Esophagus squamous epithelium (tissue), 5 donors: ENCODE results near the gene TEAD1. TPM values are rescaled to one million over a fixed set of nuclear protein-coding genes. Genes with fewer than 3 reads are reported as not detected.

Experiments used
- DNase-seq: peaks from one replicate; lab custom pipeline; 2025; lab: John Stamatoyannopoulos, UW
- H3K27ac ChIP-seq, 4 donors: fragments of 200-600 bp; sonication (generic); one replicate each; pipeline ENCODE4 v1.5.1; 2016 to 2019; ENCODE audit warnings: mild to moderate bottlenecking in 1 of 4
- H3K27me3 ChIP-seq, 4 donors: fragments of 200-600 bp; sonication (generic); 1 replicate in 3 of 4; 2 replicates in 1 of 4; pipeline versions ENCODE4 v1.5.1 to v1.6.0; 2017 to 2021; ENCODE audit warnings: antibody characterized with exemption in 1 of 4
- H3K36me3 ChIP-seq, 3 donors: fragments of 200-600 bp; sonication (generic); one replicate each; pipeline ENCODE4 v1.5.1; 2016 to 2019
- H3K4me1 ChIP-seq, 3 donors: fragments of 200-600 bp; sonication (generic); one replicate each; pipeline ENCODE4 v1.5.1; 2017 to 2019
- H3K4me3 ChIP-seq, 4 donors: fragments of 200-600 bp; sonication (generic); 1 replicate in 3 of 4; 2 replicates in 1 of 4; pipeline ENCODE4 v1.5.1; 2016 to 2019; ENCODE audit warnings: mild to moderate bottlenecking in 2 of 4, moderate library complexity in 1 of 4
- H3K9me3 ChIP-seq, 3 donors: fragments of 200-600 bp; sonication (generic); one replicate each; pipeline ENCODE4 v1.5.1; 2016 to 2019
- CTCF ChIP-seq, 6 experiments: fragments of 450-650 bp in 4 of 6; fragments of 200-600 bp in 2 of 6; sonication (generic) in 2 of 6; IDR thresholded peaks; one replicate each; pipeline ENCODE4 v1.5.1; 2016 to 2019; ENCODE audit warnings: antibody characterized with exemption in 6 of 6, mild to moderate bottlenecking in 4 of 6, moderate library complexity in 4 of 6
- POLR2A ChIP-seq, 4 donors: fragments of 450-650 bp; IDR thresholded peaks; one replicate each; pipeline ENCODE4 v1.6.1; 2017; ENCODE audit warnings: antibody characterized with exemption in 4 of 4, mild to moderate bottlenecking in 4 of 4, moderate library complexity in 3 of 4
- WGBS, 2 donors: methylation state at CpG; one replicate each; pipeline ENCODE4 v1.1.5; 2018; 5-methylcytosine and 5-hydroxymethylcytosine counted together
- intact Hi-C: fragments of 100-400 bp; cut with DNase I; formaldehyde crosslinking; loops from one replicate; pipeline ENCODE4 v1.15.0; 2022
- total RNA-seq, 4 donors: library from RNA; depleted of rRNA; stranded (reverse); fragments of >200 nt; gene quantifications; one replicate each; pipeline ENCODE4 v1.1.0, GENCODE V29; 2016
- donor health status: DM: yes; HTN: yes; CAD: no.

The TEAD1 gene
- total RNA-seq, 4 donors from 2014 or later: 33.3 to 75.2 (median 49.8) TPM

GRCh38 chr11:12752868-12753524 is 78.8 kb downstream of the TEAD1 start:
- WGBS, 2 donors: 93 to 97% methylated on average over 8 of the region's 8 CpGs
- no peak overlapping the region for H3K27ac ChIP-seq
- no peak for DNase-seq
- TF ChIP-seq POLR2A (IDR thresholded peaks at IDR 0.05): no peak
- TF ChIP-seq CTCF (IDR thresholded peaks at IDR 0.05): peak in 1 of 6 experiments; percentile 23
- H3K27me3 ChIP-seq: no peaks in the 10 kb centered on the region
- no peak overlapping the region for H3K4me3 ChIP-seq
- H3K4me1 ChIP-seq: peaks cover 4 to 56% (median 8%) of the 10 kb centered on the region in 3 donors
- H3K9me3 ChIP-seq: no peaks in the 10 kb centered on the region
- H3K36me3 ChIP-seq: no peaks in the 10 kb centered on the region
- intact Hi-C loops: no loop called here

- DNase-seq: no peak
- WGBS, 2 donors: 50 to 51% methylated on average over 3 of the region's 3 CpGs
- H3K4me3 ChIP-seq: no peak overlapping the region
- H3K27ac ChIP-seq: peak overlapping the region in 1 of 4 donors; percentile 25
- no peaks in the 10 kb centered on the region for H3K27me3 ChIP-seq
- peaks cover 4 to 53% (median 8%) of the 10 kb centered on the region in 3 donors for H3K4me1 ChIP-seq
- no peaks in the 10 kb centered on the region for H3K36me3 ChIP-seq
- intact Hi-C loops: no loop called here
- no peaks in the 10 kb centered on the region for H3K9me3 ChIP-seq
- TF ChIP-seq POLR2A (IDR thresholded peaks at IDR 0.05) (no peak), CTCF (IDR thresholded peaks at IDR 0.05) (no peak)
These were observed 79.8 kb downstream of the TEAD1 start for GRCh38 chr11:12754021-12754420.

GRCh38 chr11:12754582-12755234 is 80.5 kb downstream of the TEAD1 start:
- no peak overlapping the region for H3K4me3 ChIP-seq
- H3K27ac ChIP-seq: peak overlapping the region in 1 of 4 donors; percentile 25
- H3K27me3 ChIP-seq: no peaks in the 10 kb centered on the region
- no peaks in the 10 kb centered on the region for H3K36me3 ChIP-seq
- H3K9me3 ChIP-seq: no peaks in the 10 kb centered on the region
- intact Hi-C loops: no loop called here
- DNase-seq: no peak
- WGBS, 2 donors: 57% methylated on average over 3 of the region's 3 CpGs
- H3K4me1 ChIP-seq: peaks cover 1 to 46% (median 8%) of the 10 kb centered on the region in 3 donors
- TF ChIP-seq POLR2A (IDR thresholded peaks at IDR 0.05): no peak
- no peak for TF ChIP-seq CTCF (IDR thresholded peaks at IDR 0.05)

GRCh38 chr11:12755510-12756453 is 81.6 kb downstream of the TEAD1 start:
- H3K9me3 ChIP-seq: no peaks in the 10 kb centered on the region
- TF ChIP-seq CTCF (IDR thresholded peaks at IDR 0.05) (no peak), POLR2A (IDR thresholded peaks at IDR 0.05) (no peak)
- H3K36me3 ChIP-seq: no peaks in the 10 kb centered on the region
- WGBS, 2 donors: 57 to 73% methylated on average over 8 to 9 of the region's 9 CpGs
- no peak overlapping the region for H3K4me3 ChIP-seq
- peaks cover 0 to 39% (median 8%) of the 10 kb centered on the region in 3 donors for H3K4me1 ChIP-seq
- no peaks in the 10 kb centered on the region for H3K27me3 ChIP-seq
- no peak overlapping the region for H3K27ac ChIP-seq
- intact Hi-C loops: no loop called here
- DNase-seq: no peak
